ENCODE data around the gene MAN2A2.

MAN2A2 gene

DNA sequence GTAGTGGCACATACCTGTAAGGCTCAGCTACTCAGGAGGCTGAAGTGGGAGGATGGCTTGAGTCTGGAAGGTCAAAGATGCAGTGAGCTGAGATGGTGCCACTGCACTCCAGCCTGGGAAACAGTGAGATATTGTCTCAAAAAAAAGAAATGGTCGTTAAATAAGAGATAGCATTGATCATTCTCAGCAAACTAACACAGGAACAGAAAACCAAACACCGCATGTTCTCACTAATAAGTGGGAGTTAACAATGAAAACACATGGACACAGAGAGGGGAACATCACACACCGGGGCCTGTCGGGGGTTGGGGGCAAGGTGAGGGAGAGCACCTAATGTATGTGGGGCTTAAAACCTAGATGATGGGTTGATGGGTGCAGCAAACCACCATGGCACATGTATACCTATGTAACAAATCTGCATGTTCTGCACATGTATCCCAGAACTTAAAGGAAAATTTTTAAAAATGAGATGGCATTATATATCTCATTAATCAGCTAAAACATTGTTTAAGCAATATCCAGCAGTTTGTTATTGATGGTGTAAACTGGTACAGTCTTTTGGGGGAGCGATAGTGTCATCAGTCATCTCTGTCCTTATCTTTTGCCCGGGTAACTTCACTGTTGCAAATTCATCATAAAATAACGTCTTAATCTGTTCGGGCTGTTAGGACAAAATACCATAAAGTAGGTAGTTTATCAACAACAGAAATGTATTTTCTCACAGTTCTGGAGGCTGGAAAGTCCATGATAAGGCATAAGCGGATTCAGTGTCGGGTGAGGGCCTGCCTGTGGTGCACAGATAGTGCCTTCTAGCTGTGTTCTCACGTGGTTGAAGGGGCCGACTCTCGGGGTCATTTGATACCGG lies 1.7 kb upstream of the MAN2A2 start:
- no peak overlapping the region for H3K4me3 ChIP-seq (ENCODE audit: low read depth, low read length)
- no CpG with 5 or more reads among the region's 14 CpGs for WGBS (ENCODE audit: extremely low coverage, insufficient coverage, insufficient read length)

DNA sequence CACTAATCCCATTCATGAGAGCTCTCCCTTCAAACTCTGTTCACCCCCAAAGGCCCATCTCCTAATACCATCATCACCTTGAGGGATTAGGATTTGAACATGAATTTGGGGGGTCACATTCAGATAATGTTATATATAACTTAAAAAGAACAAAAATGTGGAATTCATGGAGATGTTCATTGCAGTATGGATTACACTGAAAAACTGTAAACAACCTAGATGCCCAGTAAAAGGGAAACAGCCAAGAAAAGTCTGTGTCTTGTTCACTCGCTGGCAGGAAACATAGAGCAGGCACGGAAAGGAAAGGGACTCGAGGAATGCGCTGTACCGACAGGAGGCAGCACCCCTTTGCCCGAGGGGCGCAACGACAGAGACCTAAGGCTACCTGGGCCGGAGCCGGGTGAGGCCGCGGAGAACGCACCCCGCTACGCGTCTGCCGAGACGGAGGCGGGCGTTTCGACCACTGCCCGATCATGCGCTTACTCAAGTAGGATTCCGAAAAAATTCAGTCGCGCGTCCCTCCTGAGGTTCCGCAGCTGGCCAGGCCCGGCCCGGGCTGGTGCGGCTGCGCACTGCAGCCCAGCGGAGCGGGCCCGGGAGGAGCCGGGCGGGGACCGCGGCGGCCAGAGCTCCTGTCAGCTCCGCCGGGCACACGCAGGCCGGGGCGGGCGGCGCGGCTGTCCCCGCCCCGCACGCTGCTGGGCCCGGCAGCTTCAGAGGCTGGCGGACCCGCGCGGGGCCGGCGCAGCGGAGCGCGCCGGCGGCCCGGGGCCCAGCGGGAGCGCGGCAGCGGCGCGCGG lies 862 bp upstream of the MAN2A2 start:
- Histone ChIP-seq H4K91ac (ENCODE audit: low read depth, low read length) (peak overlapping the region; percentile 92), H3K36me3 (ENCODE audit: control insufficient read depth in 1 of 2, insufficient read depth in 2 of 2, low read length in 2 of 2) (peaks cover 21% of the 10 kb centered on the region in 2 experiments), H3K4ac (ENCODE audit: low read depth, low read length) (peak overlapping the region; percentile 42), H3K9me3 (ENCODE audit: insufficient read depth, low read depth, low read length) (no peaks in the 10 kb centered on the region), H3K27ac (ENCODE audit: low read depth, low read length) (peak overlapping the region; percentile 83), H3K4me1 (ENCODE audit: control insufficient read depth in 1 of 2, insufficient read depth in 2 of 2, low read length in 2 of 2) (peaks cover 5 to 9% of the 10 kb centered on the region in 2 experiments), H3K4me2 (ENCODE audit: low read length) (peak overlapping the region; percentile 82), H3K23ac (ENCODE audit: low read length) (no peak overlapping the region), H3K14ac (ENCODE audit: low read length) (peak overlapping the region; percentile 88), H2AFZ (ENCODE audit: insufficient read depth, low read length, poor library complexity) (peak overlapping the region; percentile 83), H3K4me3 (ENCODE audit: low read depth, low read length) (peak overlapping the region; percentile 86), H3K18ac (ENCODE audit: low read length) (peak overlapping the region; percentile 87), H2BK12ac (ENCODE audit: low read length) (peak overlapping the region; percentile 90), H2BK5ac (ENCODE audit: low read depth, low read length, poor library complexity) (peak overlapping the region; percentile 79), H2BK120ac (ENCODE audit: insufficient read depth, low read length, poor library complexity) (peak overlapping the region; percentile 94), H3K79me2 (ENCODE audit: control insufficient read depth, insufficient read depth, low read length, poor library complexity) (peaks cover 2% of the 10 kb centered on the region), H3K27me3 (ENCODE audit: insufficient read depth, low read length) (no peaks in the 10 kb centered on the region), H2AK5ac (ENCODE audit: low read length) (no peak overlapping the region), H3K79me1 (ENCODE audit: low read length) (peaks cover 4% of the 10 kb centered on the region), H4K8ac (ENCODE audit: low read depth, low read length) (peak overlapping the region; percentile 98), H3K9ac (ENCODE audit: low read length) (peak overlapping the region; percentile 91), H4K12ac (ENCODE audit: low read depth, low read length) (peak overlapping the region; percentile 95)
- WGBS (ENCODE audit: extremely low coverage, insufficient coverage, insufficient read length), result no CpG with 5 or more reads among the region's 71 CpGs
- peak; percentile 87 to 90 for DNase-seq

More for the DNA sequence above, 1.7 kb upstream of the MAN2A2 start:
- no peak overlapping the region for H4K12ac ChIP-seq (ENCODE audit: low read depth, low read length)
- no peak overlapping the region for H3K23ac ChIP-seq (ENCODE audit: low read length)
- H3K79me1 ChIP-seq (ENCODE audit: low read length), result peaks cover 4% of the 10 kb centered on the region
- H2BK12ac ChIP-seq (ENCODE audit: low read length), result no peak overlapping the region
- no peaks in the 10 kb centered on the region for H3K27me3 ChIP-seq (ENCODE audit: insufficient read depth, low read length)
- H3K9me3 ChIP-seq (ENCODE audit: insufficient read depth, low read depth, low read length), result no peaks in the 10 kb centered on the region
- H2AFZ ChIP-seq (ENCODE audit: insufficient read depth, low read length, poor library complexity), result no peak overlapping the region
- H3K4me2 ChIP-seq (ENCODE audit: low read length), result peak overlapping the region; percentile 82
- H2BK5ac ChIP-seq (ENCODE audit: low read depth, low read length, poor library complexity), result no peak overlapping the region
- H3K36me3 ChIP-seq (ENCODE audit: control insufficient read depth in 1 of 2, insufficient read depth in 2 of 2, low read length in 2 of 2), result peaks cover 13% of the 10 kb centered on the region in 2 experiments
- no peak overlapping the region for H4K91ac ChIP-seq (ENCODE audit: low read depth, low read length)
- H2AK5ac ChIP-seq (ENCODE audit: low read length), result no peak overlapping the region
- H3K18ac ChIP-seq (ENCODE audit: low read length), result no peak overlapping the region
- no peak overlapping the region for H2BK120ac ChIP-seq (ENCODE audit: insufficient read depth, low read length, poor library complexity)
- no peak overlapping the region for H3K4ac ChIP-seq (ENCODE audit: low read depth, low read length)
- peaks cover 5 to 9% of the 10 kb centered on the region in 2 experiments for H3K4me1 ChIP-seq (ENCODE audit: control insufficient read depth in 1 of 2, insufficient read depth in 2 of 2, low read length in 2 of 2)
- peak overlapping the region; percentile 83 for H3K27ac ChIP-seq (ENCODE audit: low read depth, low read length)
- H3K14ac ChIP-seq (ENCODE audit: low read length), result no peak overlapping the region
- DNase-seq, result no peak
- H4K8ac ChIP-seq (ENCODE audit: low read depth, low read length), result no peak overlapping the region
- no peak overlapping the region for H3K9ac ChIP-seq (ENCODE audit: low read length)
- peaks cover 2% of the 10 kb centered on the region for H3K79me2 ChIP-seq (ENCODE audit: control insufficient read depth, insufficient read depth, low read length, poor library complexity)

- peaks cover 2% of the 10 kb centered on the region for H3K79me2 ChIP-seq (ENCODE audit: control insufficient read depth, insufficient read depth, low read length, poor library complexity)
Measured at GRCh38 chr15:90903733-90904536, 833 bp downstream of the MAN2A2 start.

GRCh38 chr15:90904746-90905145 lies 1.6 kb downstream of the MAN2A2 start:
- Histone ChIP-seq H4K12ac (ENCODE audit: low read depth, low read length) (no peak overlapping the region), H3K27me3 (ENCODE audit: insufficient read depth, low read length) (no peaks in the 10 kb centered on the region), H2BK12ac (ENCODE audit: low read length) (no peak overlapping the region), H3K9me3 (ENCODE audit: insufficient read depth, low read depth, low read length) (no peaks in the 10 kb centered on the region), H3K9ac (ENCODE audit: low read length) (no peak overlapping the region), H2AK5ac (ENCODE audit: low read length) (no peak overlapping the region), H2BK120ac (ENCODE audit: insufficient read depth, low read length, poor library complexity) (no peak overlapping the region), H3K18ac (ENCODE audit: low read length) (no peak overlapping the region), H3K14ac (ENCODE audit: low read length) (no peak overlapping the region), H3K27ac (ENCODE audit: low read depth, low read length) (no peak overlapping the region), H4K8ac (ENCODE audit: low read depth, low read length) (no peak overlapping the region), H3K79me2 (ENCODE audit: control insufficient read depth, insufficient read depth, low read length, poor library complexity) (peaks cover 2% of the 10 kb centered on the region), H3K79me1 (ENCODE audit: low read length) (peaks cover 4% of the 10 kb centered on the region), H3K36me3 (ENCODE audit: control insufficient read depth in 1 of 2, insufficient read depth in 2 of 2, low read length in 2 of 2) (peaks cover 25 to 26% of the 10 kb centered on the region in 2 experiments), H3K4ac (ENCODE audit: low read depth, low read length) (no peak overlapping the region), H3K4me2 (ENCODE audit: low read length) (no peak overlapping the region), H2BK5ac (ENCODE audit: low read depth, low read length, poor library complexity) (no peak overlapping the region), H3K23ac (ENCODE audit: low read length) (no peak overlapping the region), H3K4me3 (ENCODE audit: low read depth, low read length) (no peak overlapping the region), H2AFZ (ENCODE audit: insufficient read depth, low read length, poor library complexity) (no peak overlapping the region), H3K4me1 (ENCODE audit: control insufficient read depth in 1 of 2, insufficient read depth in 2 of 2, low read length in 2 of 2) (peaks cover 5 to 9% of the 10 kb centered on the region in 2 experiments), H4K91ac (ENCODE audit: low read depth, low read length) (no peak overlapping the region)
- WGBS (ENCODE audit: extremely low coverage, insufficient coverage, insufficient read length), result no CpG with 5 or more reads among the region's 9 CpGs
- no peak for DNase-seq

More at GRCh38 chr15:90903733-90904536, 833 bp downstream of the MAN2A2 start:
- Histone ChIP-seq H2AFZ (ENCODE audit: insufficient read depth, low read length, poor library complexity) (no peak overlapping the region), H4K12ac (ENCODE audit: low read depth, low read length) (no peak overlapping the region), H3K23ac (ENCODE audit: low read length) (no peak overlapping the region), H3K9ac (ENCODE audit: low read length) (no peak overlapping the region), H3K18ac (ENCODE audit: low read length) (no peak overlapping the region), H3K9me3 (ENCODE audit: insufficient read depth, low read depth, low read length) (no peaks in the 10 kb centered on the region), H2BK5ac (ENCODE audit: low read depth, low read length, poor library complexity) (no peak overlapping the region), H3K27ac (ENCODE audit: low read depth, low read length) (no peak overlapping the region), H2BK120ac (ENCODE audit: insufficient read depth, low read length, poor library complexity) (no peak overlapping the region), H3K36me3 (ENCODE audit: control insufficient read depth in 1 of 2, insufficient read depth in 2 of 2, low read length in 2 of 2) (peaks cover 22 to 25% of the 10 kb centered on the region in 2 experiments), H3K4ac (ENCODE audit: low read depth, low read length) (no peak overlapping the region), H2BK12ac (ENCODE audit: low read length) (no peak overlapping the region), H3K14ac (ENCODE audit: low read length) (no peak overlapping the region), H3K27me3 (ENCODE audit: insufficient read depth, low read length) (no peaks in the 10 kb centered on the region), H3K4me1 (ENCODE audit: control insufficient read depth in 1 of 2, insufficient read depth in 2 of 2, low read length in 2 of 2) (peaks cover 5 to 9% of the 10 kb centered on the region in 2 experiments), H3K4me2 (ENCODE audit: low read length) (peak overlapping the region; percentile 82), H4K8ac (ENCODE audit: low read depth, low read length) (no peak overlapping the region), H3K4me3 (ENCODE audit: low read depth, low read length) (no peak overlapping the region), H4K91ac (ENCODE audit: low read depth, low read length) (no peak overlapping the region), H3K79me1 (ENCODE audit: low read length) (peaks cover 4% of the 10 kb centered on the region), H2AK5ac (ENCODE audit: low read length) (no peak overlapping the region)
- DNase-seq, result peak in 1 of 2 donors; percentile 23
- whole genome bisulfite sequencing (ENCODE audit: extremely low coverage, insufficient coverage, insufficient read length), result no CpG with 5 or more reads among the region's 18 CpGs
